IMR-90 (cell line): ENCODE data around the gene KRTAP5-1. TPM values are rescaled to one million over a fixed set of nuclear protein-coding genes. Genes with fewer than 3 reads are reported as not detected.

Experiments used
- ATAC-seq: fragments of 200-7000 bp; cut with Tn5 transposase; 2 replicates; pipeline ENCODE4 v1.9.1; 2020; ENCODE audit warnings: low read depth, mild to moderate bottlenecking, moderate library complexity
- BruUV-seq: library from RNA; stranded (reverse); fragments of 400-500 nt; replicated peaks from 2 replicates; lab custom pipeline; 2021; lab: Mats Ljungman, UMichigan
- CTCF ChIA-PET: fragments of 300-600 bp; formaldehyde crosslinking; extraction: SDS; loops from one replicate; lab custom pipeline; 2021; ENCODE audit warnings: antibody characterized with exemption; lab: Yijun Ruan, JAX
- POLR2A ChIA-PET: fragments of 300-600 bp; sonication (Branson Sonifier 250); formaldehyde crosslinking; loops from one replicate; lab custom pipeline; 2022; ENCODE audit warnings: antibody characterized with exemption; ENCODE audit not compliant: unreplicated experiment; lab: Charles Lee
- DNase-seq: peaks from one replicate; pipeline ENCODE4 v3.0.0; 2013
- H2AFZ ChIP-seq: replicated peaks from 2 replicates; pipeline ENCODE3; 2013; ENCODE audit warnings: low read length, mild to moderate bottlenecking; ENCODE audit not compliant: poor library complexity
- H2AK5ac ChIP-seq: 2 replicates; pipeline ENCODE4 v1.6.1; 2013; ENCODE audit warnings: low read depth, low read length, inconsistent platforms
- H2AK9ac ChIP-seq: replicated peaks from 2 replicates; pipeline ENCODE3; 2013; ENCODE audit warnings: mild to moderate bottlenecking, low read depth, low read length, moderate library complexity; ENCODE audit not compliant: poor library complexity
- H2BK120ac ChIP-seq: 2 replicates; pipeline ENCODE4 v1.6.1; 2013; ENCODE audit warnings: low read depth, low read length, inconsistent platforms
- H2BK15ac ChIP-seq: 3 replicates; pipeline ENCODE4 v1.6.1; 2013; ENCODE audit warnings: low read depth, low read length, inconsistent platforms
- H2BK20ac ChIP-seq: 2 replicates; pipeline ENCODE4 v1.6.1; 2013; ENCODE audit warnings: low read depth, mild to moderate bottlenecking, inconsistent platforms, low read length, moderate library complexity
- H2BK5ac ChIP-seq: 2 replicates; pipeline ENCODE4 v1.6.1; 2013; ENCODE audit warnings: mild to moderate bottlenecking, low read depth, low read length, inconsistent platforms; ENCODE audit not compliant: poor library complexity, severe bottlenecking
- H3K14ac ChIP-seq: replicated peaks from 2 replicates; pipeline ENCODE4 v1.6.1; 2013; ENCODE audit warnings: low read depth, low read length, inconsistent platforms
- H3K18ac ChIP-seq: 2 replicates; pipeline ENCODE4 v1.6.1; 2013; ENCODE audit warnings: low read depth, low read length, control low read depth
- H3K23ac ChIP-seq: 2 replicates; pipeline ENCODE4 v1.6.1; 2013; ENCODE audit warnings: low read depth, low read length, inconsistent platforms
- H3K27ac ChIP-seq: 2 replicates; pipeline ENCODE4 v1.5.1; 2013; ENCODE audit warnings: mild to moderate bottlenecking, control low read depth, low read length; ENCODE audit not compliant: insufficient read depth
- H3K27me3 ChIP-seq: 2 replicates; pipeline ENCODE4 v1.6.1; 2013; ENCODE audit warnings: low read length; ENCODE audit not compliant: control insufficient read depth, insufficient read depth
- H3K36me3 ChIP-seq: 2 replicates; pipeline ENCODE4 v1.6.1; 2013; ENCODE audit warnings: low read length, mixed read lengths; ENCODE audit not compliant: control insufficient read depth, insufficient read depth
- H3K4ac ChIP-seq: 2 replicates; pipeline ENCODE4 v1.6.1; 2013; ENCODE audit warnings: low read depth, low read length, inconsistent platforms
- H3K4me1 ChIP-seq: 2 replicates; pipeline ENCODE4 v1.6.1; 2013; ENCODE audit warnings: low read length, mixed read lengths; ENCODE audit not compliant: control insufficient read depth, insufficient read depth
- H3K4me2 ChIP-seq: 2 replicates; pipeline ENCODE4 v1.6.1; 2013; ENCODE audit warnings: low read depth, mild to moderate bottlenecking, control low read depth, low read length, moderate library complexity
- H3K4me3 ChIP-seq: 2 replicates; pipeline ENCODE4 v1.5.1; 2013; ENCODE audit warnings: low read depth, mild to moderate bottlenecking, control low read depth, low read length, moderate library complexity; ENCODE audit not compliant: insufficient read depth
- H3K56ac ChIP-seq: 2 replicates; pipeline ENCODE4 v1.6.1; 2013; ENCODE audit warnings: low read length, inconsistent platforms; ENCODE audit not compliant: insufficient read depth; ENCODE audit errors: extremely low read depth
- H3K79me1 ChIP-seq, 2 experiments: 2 replicates each; pipeline ENCODE4 v1.6.1; 2013; ENCODE audit warnings: low read length in 2 of 2, inconsistent platforms in 1 of 2, low read depth in 1 of 2
- H3K9ac ChIP-seq: 2 replicates; pipeline ENCODE4 v1.6.1; 2013; ENCODE audit warnings: low read depth, low read length, control low read depth
- H3K9me1 ChIP-seq: 2 replicates; pipeline ENCODE4 v1.6.1; 2013; ENCODE audit warnings: low read length, inconsistent platforms; ENCODE audit not compliant: insufficient read depth
- H3K9me3 ChIP-seq: 2 replicates; pipeline ENCODE4 v1.6.1; 2013; ENCODE audit warnings: low read length; ENCODE audit not compliant: control insufficient read depth, insufficient read depth
- H4K20me1 ChIP-seq: 2 replicates; pipeline ENCODE4 v1.6.1; 2013; ENCODE audit warnings: low read length, inconsistent platforms; ENCODE audit not compliant: insufficient read depth
- H4K5ac ChIP-seq: 2 replicates; pipeline ENCODE4 v1.6.1; 2013; ENCODE audit warnings: mild to moderate bottlenecking, low read depth, low read length, control low read depth
- H4K8ac ChIP-seq, 2 experiments: 2 replicates each; pipeline ENCODE4 v1.6.1; 2013; ENCODE audit warnings: low read depth in 2 of 2, low read length in 2 of 2, control low read depth in 1 of 2, inconsistent platforms in 1 of 2
- H4K91ac ChIP-seq: 2 replicates; pipeline ENCODE4 v1.6.1; 2013; ENCODE audit warnings: low read depth, low read length, inconsistent platforms; ENCODE audit not compliant: insufficient read depth
- CHD1 ChIP-seq: IDR thresholded peaks from 2 replicates; pipeline ENCODE4 v1.6.1; 2012; ENCODE audit warnings: low read depth, low read length, improper control_type of control experiment
- CTCF ChIP-seq: conservative IDR thresholded peaks from 2 replicates; pipeline ENCODE4 v1.5.1; 2012; ENCODE audit warnings: mild to moderate bottlenecking, low read depth, low read length, improper control_type of control experiment
- ELK1 ChIP-seq: fragments of 150-350 bp; IDR thresholded peaks from 2 replicates; pipeline ENCODE4 v1.6.1; 2016; ENCODE audit warnings: low read depth, mild to moderate bottlenecking, low read length, moderate library complexity, borderline replicate concordance
- MAZ ChIP-seq: IDR thresholded peaks from 2 replicates; pipeline ENCODE4 v1.6.1; 2012; ENCODE audit warnings: low read depth, mild to moderate bottlenecking, low read length, improper control_type of control experiment, moderate library complexity, borderline replicate concordance
- MXI1 ChIP-seq: IDR thresholded peaks from 2 replicates; pipeline ENCODE4 v1.6.1; 2012; ENCODE audit warnings: low read depth, mild to moderate bottlenecking, low read length, moderate library complexity, borderline replicate concordance
- POLR2A ChIP-seq: IDR thresholded peaks from 2 replicates; pipeline ENCODE4 v1.6.1; 2012; ENCODE audit warnings: mild to moderate bottlenecking, low read depth, low read length
- USF2 ChIP-seq: fragments of 150-350 bp; IDR thresholded peaks from 2 replicates; pipeline ENCODE4 v1.6.1; 2017; ENCODE audit warnings: mild to moderate bottlenecking, antibody characterized with exemption, low read length, low read depth
- WGBS, 2 experiments: methylation state at CpG; one replicate each; pipeline versions ENCODE4 v1.1.5 to v1.1.7; 2013; ENCODE audit warnings: missing lambda C conversion rate in 2 of 2; ENCODE audit not compliant: insufficient read length in 1 of 2; ENCODE audit errors: extremely low coverage in 2 of 2; 5-methylcytosine and 5-hydroxymethylcytosine counted together
- dilution Hi-C: fragments of 300-500 bp; cut with HindIII; formaldehyde crosslinking; loops from one replicate; pipeline ENCODE4 v1.14.3; 2018; ENCODE audit warnings: low sequenced_read_pairs; ENCODE audit not compliant: unreplicated experiment
- in situ Hi-C: fragments of 300-500 bp; cut with MboI; formaldehyde crosslinking; loops from 3 replicates; pipeline ENCODE4 v1.14.3; 2019; ENCODE audit warnings: low sequenced_read_pairs, inconsistent platforms, mixed read lengths
- intact Hi-C: fragments of 100-400 bp; cut with micrococcal nuclease; formaldehyde crosslinking; loops from 2 replicates; pipeline ENCODE4 v1.10.0; 2022
- polyA plus RNA-seq, 3 experiments: library from polyadenylated mRNA; depleted of rRNA; stranded (reverse); fragments of >200 nt; gene quantifications; 2 replicates each; pipeline ENCODE4 v1.2.3, GENCODE V29; 2012; ENCODE audit warnings: low replicate concordance in 1 of 3
- total RNA-seq: library from RNA; depleted of rRNA; stranded (reverse); fragments of >200 nt; gene quantifications from 2 replicates; pipeline ENCODE4 v1.2.3, GENCODE V29; 2012

Gene KRTAP5-1
- total and polyA plus RNA-seq, 2 of the 4 experiments (the other 2 are of a cell fraction), result not detected

GRCh38 chr11:1554981-1555712 lies 29.9 kb downstream of the KRTAP5-1 start:
- H2AFZ ChIP-seq, result no peak overlapping the region
- no TSS peak for BruUV-seq
- peaks cover 6% of the 10 kb centered on the region; the same call in 1 of the 2 replicates for H3K36me3 ChIP-seq
- no peak overlapping the region for H4K8ac ChIP-seq
- no peak overlapping the region for H3K14ac ChIP-seq
- no peak overlapping the region for H2BK5ac ChIP-seq
- POLR2A ChIA-PET, result no interaction called here
- TF ChIP-seq ELK1 (no peak), MXI1 (no peak), CHD1 (no peak), CTCF (no peak), POLR2A (no peak), MAZ (no peak), USF2 (no peak)
- H2AK5ac ChIP-seq, result no peak overlapping the region
- H2BK120ac ChIP-seq, result no peak overlapping the region
- H3K4me3 ChIP-seq, result no peak overlapping the region
- DNase-seq (no peak), ATAC-seq (no peak)
- H3K79me1 ChIP-seq, result peaks cover 0 to 16% of the 10 kb centered on the region in 2 experiments; a peak in 1 of 4 replicates
- no peak overlapping the region for H4K5ac ChIP-seq
- peaks cover 10% of the 10 kb centered on the region for H4K20me1 ChIP-seq
- no peak overlapping the region for H2BK20ac ChIP-seq
- no peak overlapping the region for H2BK15ac ChIP-seq
- dilution Hi-C loops (no loop called here), intact Hi-C loops (no loop called here), in situ Hi-C loops (no loop called here)
- H3K9ac ChIP-seq, result no peak overlapping the region
- H3K18ac ChIP-seq, result no peak overlapping the region
- H3K4me2 ChIP-seq, result no peak overlapping the region
- CTCF ChIA-PET, result no interaction called here
- peaks cover 20% of the 10 kb centered on the region for H3K4me1 ChIP-seq
- no peak overlapping the region for H3K27ac ChIP-seq
- H3K4ac ChIP-seq, result no peak overlapping the region
- H3K23ac ChIP-seq, result no peak overlapping the region
- no peaks in the 10 kb centered on the region for H3K9me3 ChIP-seq
- H4K91ac ChIP-seq, result no peak overlapping the region
- no peaks in the 10 kb centered on the region; the same call in 1 of the 2 replicates for H3K27me3 ChIP-seq
- WGBS, 2 experiments, result 100% methylated on average over 2 of the region's 13 CpGs; no CpG with 5 or more reads in 1 of the 2 experiments
- no peak overlapping the region for H3K56ac ChIP-seq
- no peak overlapping the region for H2AK9ac ChIP-seq
- peaks cover 14% of the 10 kb centered on the region for H3K9me1 ChIP-seq
